ENCODE data around the gene ACOX3. TPM values are rescaled to one million over a fixed set of nuclear protein-coding genes. Genes with fewer than 3 reads are reported as not detected.

The ACOX3 gene
- total RNA-seq, 6 experiments from 2014 or later = 18.6 to 23.2 (median 19.9) TPM

DNA sequence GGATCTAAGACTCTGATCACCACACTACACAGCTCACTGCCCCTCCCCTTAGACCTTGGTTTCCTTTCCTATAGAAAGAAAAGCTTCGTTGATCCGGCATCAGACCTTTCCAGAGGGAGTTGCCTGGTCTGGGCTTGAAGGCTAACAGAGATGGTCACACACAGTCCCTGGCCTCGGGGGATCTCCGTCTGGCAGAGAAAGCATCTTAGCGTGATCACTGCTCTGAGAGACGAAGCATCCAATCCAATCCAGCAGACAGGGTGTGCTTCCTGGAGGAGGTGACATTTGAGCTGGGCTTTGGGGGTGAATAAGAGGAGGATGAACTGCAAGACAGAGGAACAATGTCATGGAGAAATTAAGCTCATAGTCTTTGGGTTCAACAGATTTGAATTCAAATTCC, 121.5 kb downstream of the ACOX3 start:
- DNase-seq = no peak
- H3K27me3 Mint-ChIP-seq (ENCODE audit: insufficient read depth) = peaks cover 5% of the 10 kb centered on the region; the same call in 1 of the 2 replicates
- H3K4me1 Mint-ChIP-seq (ENCODE audit: low read depth) = peaks cover 18% of the 10 kb centered on the region

DNA sequence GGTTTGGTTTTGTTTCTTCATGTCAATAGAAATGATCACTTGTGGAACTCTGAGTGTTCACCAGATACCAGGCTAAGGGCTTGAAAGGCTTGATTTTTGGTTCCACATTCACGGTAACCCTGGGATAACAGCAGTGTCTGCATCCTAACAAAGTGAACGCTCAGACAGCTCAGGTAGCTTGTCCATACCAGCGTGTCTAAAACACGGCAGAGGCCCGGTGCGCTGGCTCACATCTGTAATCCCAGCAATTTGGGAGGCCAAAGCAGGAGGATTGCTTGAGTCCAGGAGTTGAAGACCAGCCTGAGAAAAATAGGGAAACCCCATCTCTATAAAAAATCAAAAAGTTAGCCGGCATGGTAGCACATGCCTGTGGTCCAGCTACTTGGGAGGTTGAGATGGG, 122.0 kb downstream of the ACOX3 start:
- 0 out of 2 replicates have a peak, but pooled peaks cover 5% of the 10 kb centered on the region for H3K36me3 Mint-ChIP-seq (ENCODE audit: low read depth)
- DNase-seq = no peak
- no peak overlapping the region for H3K27ac Mint-ChIP-seq
- TF ChIP-seq, protein P1, sequence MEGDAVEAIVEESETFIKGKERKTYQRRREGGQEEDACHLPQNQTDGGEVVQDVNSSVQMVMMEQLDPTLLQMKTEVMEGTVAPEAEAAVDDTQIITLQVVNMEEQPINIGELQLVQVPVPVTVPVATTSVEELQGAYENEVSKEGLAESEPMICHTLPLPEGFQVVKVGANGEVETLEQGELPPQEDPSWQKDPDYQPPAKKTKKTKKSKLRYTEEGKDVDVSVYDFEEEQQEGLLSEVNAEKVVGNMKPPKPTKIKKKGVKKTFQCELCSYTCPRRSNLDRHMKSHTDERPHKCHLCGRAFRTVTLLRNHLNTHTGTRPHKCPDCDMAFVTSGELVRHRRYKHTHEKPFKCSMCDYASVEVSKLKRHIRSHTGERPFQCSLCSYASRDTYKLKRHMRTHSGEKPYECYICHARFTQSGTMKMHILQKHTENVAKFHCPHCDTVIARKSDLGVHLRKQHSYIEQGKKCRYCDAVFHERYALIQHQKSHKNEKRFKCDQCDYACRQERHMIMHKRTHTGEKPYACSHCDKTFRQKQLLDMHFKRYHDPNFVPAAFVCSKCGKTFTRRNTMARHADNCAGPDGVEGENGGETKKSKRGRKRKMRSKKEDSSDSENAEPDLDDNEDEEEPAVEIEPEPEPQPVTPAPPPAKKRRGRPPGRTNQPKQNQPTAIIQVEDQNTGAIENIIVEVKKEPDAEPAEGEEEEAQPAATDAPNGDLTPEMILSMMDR (IDR thresholded peaks at IDR 0.05) = no peak
- H3K4me1 Mint-ChIP-seq (ENCODE audit: low read depth) = peaks cover 18% of the 10 kb centered on the region
- H3K4me3 Mint-ChIP-seq = no peak overlapping the region
- peaks cover 4% of the 10 kb centered on the region for H3K9me3 Mint-ChIP-seq
- H3K27me3 Mint-ChIP-seq (ENCODE audit: insufficient read depth) = peaks cover 5% of the 10 kb centered on the region; the same call in 1 of the 2 replicates

More for the DNA sequence above, 121.5 kb downstream of the ACOX3 start:
- peaks cover 3% of the 10 kb centered on the region for H3K9me3 Mint-ChIP-seq
- no peak overlapping the region for H3K4me3 Mint-ChIP-seq
- TF ChIP-seq, protein P1 (IDR thresholded peaks at IDR 0.05) = no peak
- 0 out of 2 replicates have a peak, but pooled peaks cover 1% of the 10 kb centered on the region for H3K36me3 Mint-ChIP-seq (ENCODE audit: low read depth)
- H3K27ac Mint-ChIP-seq = no peak overlapping the region

DNA sequence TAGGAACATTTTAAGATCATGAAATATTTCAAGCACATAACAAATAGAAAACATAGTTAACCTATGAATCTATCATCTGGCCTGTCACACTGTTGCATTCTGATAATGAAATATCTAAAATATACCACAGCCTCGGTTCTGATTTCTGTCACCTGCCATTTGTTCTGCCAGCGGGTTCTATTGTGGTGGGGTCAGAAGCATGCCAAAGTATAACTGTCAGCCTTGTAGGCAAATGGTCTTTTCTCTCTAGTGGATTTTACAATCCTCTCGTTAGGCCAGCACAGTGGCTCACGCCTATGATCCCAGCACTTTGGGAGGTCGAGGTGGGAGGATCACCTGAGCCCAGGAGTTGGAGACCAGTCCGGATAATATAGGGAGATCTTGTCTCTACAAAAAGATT, 123.0 kb downstream of the ACOX3 start:
- no peak overlapping the region for H3K27ac Mint-ChIP-seq
- no peak overlapping the region for H3K4me3 Mint-ChIP-seq
- peaks cover 5% of the 10 kb centered on the region; the same call in 1 of the 2 replicates for H3K27me3 Mint-ChIP-seq (ENCODE audit: insufficient read depth)
- DNase-seq = no peak
- peaks cover 18% of the 10 kb centered on the region for H3K4me1 Mint-ChIP-seq (ENCODE audit: low read depth)
- peaks cover 11% of the 10 kb centered on the region for H3K9me3 Mint-ChIP-seq
- TF ChIP-seq, protein P1 (IDR thresholded peaks at IDR 0.05) = no peak
- peaks cover 14% of the 10 kb centered on the region; the same call in 1 of the 2 replicates for H3K36me3 Mint-ChIP-seq (ENCODE audit: low read depth)

DNA sequence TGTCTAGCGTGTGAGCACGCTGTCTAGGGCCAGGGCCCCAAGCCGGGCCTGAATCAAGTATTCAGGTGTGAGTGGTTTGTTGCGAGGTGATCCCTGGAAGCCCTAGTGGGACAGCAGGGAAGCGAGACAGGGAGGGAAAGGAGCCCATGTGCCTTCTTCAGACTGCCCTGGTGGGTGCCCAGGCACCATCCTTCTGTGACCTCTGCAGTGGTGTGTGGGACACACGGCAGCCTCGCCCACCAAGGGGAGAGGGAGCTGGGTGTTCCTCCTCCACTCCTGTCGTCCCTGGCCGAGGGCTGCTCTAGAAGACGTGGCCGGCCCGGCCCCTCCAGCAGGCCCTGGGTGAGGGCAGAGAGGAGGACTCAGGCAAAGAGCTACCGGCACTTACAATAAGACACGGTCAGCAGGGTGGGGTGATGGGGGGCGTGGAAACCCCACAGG, 123.6 kb downstream of the ACOX3 start:
- peaks cover 9% of the 10 kb centered on the region; the same call in 1 of the 2 replicates for H3K27me3 Mint-ChIP-seq (ENCODE audit: insufficient read depth)
- no peak overlapping the region for H3K4me3 Mint-ChIP-seq
- no peak for DNase-seq
- peaks cover 19% of the 10 kb centered on the region; the same call in 1 of the 2 replicates for H3K36me3 Mint-ChIP-seq (ENCODE audit: low read depth)
- no peak overlapping the region for H3K27ac Mint-ChIP-seq
- TF ChIP-seq, protein P1 (IDR thresholded peaks at IDR 0.05) = no peak
- peaks cover 16% of the 10 kb centered on the region for H3K9me3 Mint-ChIP-seq
- H3K4me1 Mint-ChIP-seq (ENCODE audit: low read depth) = peaks cover 18% of the 10 kb centered on the region

Other genes with a start within 250 kb of the ACOX3 start
- gene SH3TC1, start 241.4 kb downstream of the ACOX3 start, total RNA-seq (2021; fragmentation: NEBNext Ultra II Directional; extraction: Animal tissue kit (Norgen Biotek cat#: 25700)) = 1 to 10 TPM in 2 of 6 experiments, under 1 TPM in 4; 0.34 to 1.4 (median 0.86) TPM
- 1 to 10 TPM; 4.2 to 7.0 (median 4.8) TPM for gene HTRA3, start 171.0 kb downstream of the ACOX3 start, total RNA-seq (2021; fragmentation: NEBNext Ultra II Directional; extraction: Animal tissue kit (Norgen Biotek cat#: 25700))
- gene TRMT44, start 54 bp upstream of the ACOX3 start, total RNA-seq (2021; fragmentation: NEBNext Ultra II Directional; extraction: Animal tissue kit (Norgen Biotek cat#: 25700)) = 10 to 100 TPM in 3 of 6 experiments, 1 to 10 TPM in 3; 8.8 to 10.7 (median 10.0) TPM
- under 1 TPM in 4 of 6 experiments, not detected in 2; 0.05 to 0.14 (median 0.09) TPM for gene GPR78, start 139.7 kb upstream of the ACOX3 start, total RNA-seq (2021; fragmentation: NEBNext Ultra II Directional; extraction: Animal tissue kit (Norgen Biotek cat#: 25700))
- 1 to 10 TPM; 1.9 to 3.5 (median 2.5) TPM for gene CPZ, start 152.0 kb upstream of the ACOX3 start, total RNA-seq (2021; fragmentation: NEBNext Ultra II Directional; extraction: Animal tissue kit (Norgen Biotek cat#: 25700))

Data from HFFc6 (cell line).